Effector memory CD4-positive, alpha-beta T cell (primary cell): Measurements from ENCODE around the gene SPAAR.

Experiments used
- DNase-seq, 3 donors: peaks; one replicate each; pipeline ENCODE4 v3.0.0-alpha.2; 2020
- H3K27ac ChIP-seq: 2 replicates; pipeline ENCODE4 v1.7.0; 2013; ENCODE audit warnings: mild to moderate bottlenecking, low read length, moderate library complexity; ENCODE audit not compliant: insufficient read depth, poor library complexity, severe bottlenecking
- H3K27me3 ChIP-seq: replicated peaks from 2 replicates; pipeline ENCODE4 v1.7.0; 2013; ENCODE audit warnings: mild to moderate bottlenecking, low read length; ENCODE audit not compliant: insufficient read depth, control insufficient read depth, poor library complexity, severe bottlenecking
- H3K36me3 ChIP-seq: 2 replicates; pipeline ENCODE4 v1.7.0; 2013; ENCODE audit warnings: mild to moderate bottlenecking, low read length, moderate library complexity; ENCODE audit not compliant: control insufficient read depth, insufficient read depth
- H3K4me1 ChIP-seq: 2 replicates; pipeline ENCODE4 v1.7.0; 2013; ENCODE audit warnings: low read length, mild to moderate bottlenecking; ENCODE audit not compliant: control insufficient read depth, insufficient read depth, poor library complexity, severe bottlenecking
- H3K4me3 ChIP-seq: 2 replicates; pipeline ENCODE4 v1.7.0; 2013; ENCODE audit warnings: low read length, low read depth, mild to moderate bottlenecking; ENCODE audit not compliant: insufficient read depth, poor library complexity, severe bottlenecking
- H3K9me3 ChIP-seq: 2 replicates; pipeline ENCODE4 v1.7.0; 2013; ENCODE audit warnings: mild to moderate bottlenecking, low read length, moderate library complexity; ENCODE audit not compliant: control insufficient read depth
- total RNA-seq, 3 donors: gene quantifications; one replicate each; lab custom pipeline; 2026; lab: John Stamatoyannopoulos, UW

The SPAAR gene
- total RNA-seq, result 0 reads per million in 3 donors

- peak within 1 kb of the TSS; percentile 55 for H3K27ac ChIP-seq
- peaks cover 44% of the 10 kb centered on the region for H3K4me1 ChIP-seq
- no peaks in the 10 kb centered on the region for H3K36me3 ChIP-seq
- H3K9me3 ChIP-seq, result no peaks in the 10 kb centered on the region
- H3K4me3 ChIP-seq, result peak within 1 kb of the TSS; percentile 13
- no peak for DNase-seq
- no peaks in the 10 kb centered on the region for H3K27me3 ChIP-seq
These were observed at the start of gene SPAAR for GRCh38 chr9:35909274-35909673. TSS of gene SPAAR (plus strand) at chr9:35909490. CDS start at chr9:35910464, 974 bp downstream.

DNA sequence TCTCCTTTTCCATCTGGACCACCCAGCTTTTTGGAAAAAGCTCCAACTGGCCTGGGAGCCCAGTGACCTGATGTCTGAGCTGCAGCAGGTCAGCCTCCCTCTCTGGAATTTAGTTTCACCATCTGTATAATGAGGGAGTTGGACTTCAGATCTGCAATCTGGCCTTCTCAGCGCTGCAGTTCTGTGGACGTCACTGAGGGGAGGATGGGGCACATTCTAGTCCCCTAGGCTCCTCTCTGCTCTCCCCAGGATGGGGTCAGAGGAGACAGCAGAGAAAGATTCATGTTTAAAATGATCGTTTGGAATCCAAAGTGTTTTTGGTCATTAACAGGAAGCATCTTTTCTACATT lies 49.3 kb upstream of the SPAAR start:
- H3K36me3 ChIP-seq, result no peaks in the 10 kb centered on the region

GRCh38 chr9:35861161-35861897 lies 48.0 kb upstream of the SPAAR start:
- no peaks in the 10 kb centered on the region for H3K36me3 ChIP-seq
- DNase-seq, result no peak
- H3K4me3 ChIP-seq, result no peak overlapping the region
- no peaks in the 10 kb centered on the region for H3K4me1 ChIP-seq
- H3K27me3 ChIP-seq, result no peaks in the 10 kb centered on the region
- no peak overlapping the region for H3K27ac ChIP-seq
- no peaks in the 10 kb centered on the region for H3K9me3 ChIP-seq

More for the DNA sequence above, 49.3 kb upstream of the SPAAR start:
- no peak overlapping the region for H3K4me3 ChIP-seq
- H3K27ac ChIP-seq, result no peak overlapping the region
- H3K9me3 ChIP-seq, result no peaks in the 10 kb centered on the region
- no peak for DNase-seq
- no peaks in the 10 kb centered on the region for H3K27me3 ChIP-seq
- H3K4me1 ChIP-seq, result no peaks in the 10 kb centered on the region

GRCh38 chr9:35862328-35862727 lies 47.0 kb upstream of the SPAAR start:
- no peak overlapping the region for H3K4me3 ChIP-seq
- H3K4me1 ChIP-seq, result no peaks in the 10 kb centered on the region
- H3K36me3 ChIP-seq, result no peaks in the 10 kb centered on the region
- no peak overlapping the region for H3K27ac ChIP-seq
- no peak for DNase-seq
- no peaks in the 10 kb centered on the region for H3K9me3 ChIP-seq
- no peaks in the 10 kb centered on the region for H3K27me3 ChIP-seq

- no peaks in the 10 kb centered on the region for H3K36me3 ChIP-seq
- no peaks in the 10 kb centered on the region for H3K27me3 ChIP-seq
- H3K27ac ChIP-seq, result no peak overlapping the region
- H3K4me1 ChIP-seq, result no peaks in the 10 kb centered on the region
- no peaks in the 10 kb centered on the region for H3K9me3 ChIP-seq
- no peak overlapping the region for H3K4me3 ChIP-seq
- DNase-seq, result no peak
These were observed 45.7 kb upstream of the SPAAR start for GRCh38 chr9:35863583-35863982.

- no peaks in the 10 kb centered on the region for H3K36me3 ChIP-seq
- no peaks in the 10 kb centered on the region for H3K4me1 ChIP-seq
- H3K27me3 ChIP-seq, result no peaks in the 10 kb centered on the region
- H3K9me3 ChIP-seq, result no peaks in the 10 kb centered on the region
- H3K27ac ChIP-seq, result no peak overlapping the region
- DNase-seq, result no peak
- no peak overlapping the region for H3K4me3 ChIP-seq
These were observed 44.5 kb upstream of the SPAAR start for GRCh38 chr9:35864695-35865255.

GRCh38 chr9:35867538-35867937 lies 41.8 kb upstream of the SPAAR start:
- no peaks in the 10 kb centered on the region for H3K9me3 ChIP-seq
- DNase-seq, result no peak
- H3K36me3 ChIP-seq, result no peaks in the 10 kb centered on the region
- H3K27ac ChIP-seq, result no peak overlapping the region
- no peaks in the 10 kb centered on the region for H3K27me3 ChIP-seq
- no peaks in the 10 kb centered on the region for H3K4me1 ChIP-seq
- H3K4me3 ChIP-seq, result no peak overlapping the region

DNA sequence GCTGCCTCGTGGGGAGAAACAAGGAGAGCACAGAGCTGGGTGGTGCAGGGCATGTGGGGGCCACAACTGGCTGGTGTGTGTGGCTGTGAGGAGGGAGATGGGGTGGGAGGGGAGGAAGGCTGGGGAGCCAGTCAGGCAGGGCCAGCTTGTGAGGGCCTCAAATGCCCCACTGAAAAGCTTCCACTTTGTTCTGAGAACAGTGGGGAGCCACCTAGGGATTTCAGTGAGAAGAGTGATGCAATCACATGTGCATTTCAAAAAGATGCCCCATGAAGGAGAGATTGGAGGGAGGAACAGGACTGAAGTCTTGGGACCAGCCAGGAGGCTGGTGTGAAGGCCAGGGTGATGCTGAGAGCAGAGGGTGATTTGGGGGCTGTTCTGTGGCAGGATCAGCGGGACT lies 40.4 kb upstream of the SPAAR start:
- Histone ChIP-seq H3K9me3 (no peaks in the 10 kb centered on the region), H3K27me3 (no peaks in the 10 kb centered on the region), H3K4me3 (no peak overlapping the region), H3K27ac (no peak overlapping the region), H3K36me3 (no peaks in the 10 kb centered on the region), H3K4me1 (no peaks in the 10 kb centered on the region)
- no peak for DNase-seq

GRCh38 chr9:35869621-35870216 lies 39.6 kb upstream of the SPAAR start:
- H3K27me3 ChIP-seq, result no peaks in the 10 kb centered on the region
- no peak for DNase-seq
- no peaks in the 10 kb centered on the region for H3K4me1 ChIP-seq
- H3K4me3 ChIP-seq, result no peak overlapping the region
- H3K36me3 ChIP-seq, result no peaks in the 10 kb centered on the region
- no peak overlapping the region for H3K27ac ChIP-seq
- H3K9me3 ChIP-seq, result no peaks in the 10 kb centered on the region

- Histone ChIP-seq H3K4me3 (no peak within 1 kb of the TSS), H3K36me3 (no peaks in the 10 kb centered on the region), H3K4me1 (no peaks in the 10 kb centered on the region), H3K27ac (no peak within 1 kb of the TSS), H3K27me3 (no peaks in the 10 kb centered on the region), H3K9me3 (no peaks in the 10 kb centered on the region)
- no peak for DNase-seq
These were observed 38.9 kb upstream of the SPAAR start, which contains the start of gene OR13J1 for GRCh38 chr9:35870351-35870923. TSS of gene OR13J1 (minus strand) at chr9:35870401. CDS start at chr9:35870401, 0 bp downstream.
